Dermis microvascular lymphatic vessel endothelial cell (primary cell): ENCODE measurements around the gene DNAH17. TPM values are rescaled to one million over a fixed set of nuclear protein-coding genes. Genes with fewer than 3 reads are reported as not detected.
A peak's percentile ranks its signal among the peaks of the same experiment; 100 is the strongest.

Experiments used
- DNase-seq, 2 donors: peaks; one replicate each; pipeline versions ENCODE4 v3.0.0 to v3.0.0-alpha.2; 2010; ENCODE audit warnings: low read depth in 2 of 2
- total RNA-seq: library from RNA; depleted of rRNA; stranded (reverse); fragments of >200 nt; gene quantifications from 2 replicates; pipeline ENCODE4 v1.2.1, GENCODE V29; 2014

DNAH17 gene
- total RNA-seq, 1 donor from 2014 or later: under 0.01 TPM

DNA sequence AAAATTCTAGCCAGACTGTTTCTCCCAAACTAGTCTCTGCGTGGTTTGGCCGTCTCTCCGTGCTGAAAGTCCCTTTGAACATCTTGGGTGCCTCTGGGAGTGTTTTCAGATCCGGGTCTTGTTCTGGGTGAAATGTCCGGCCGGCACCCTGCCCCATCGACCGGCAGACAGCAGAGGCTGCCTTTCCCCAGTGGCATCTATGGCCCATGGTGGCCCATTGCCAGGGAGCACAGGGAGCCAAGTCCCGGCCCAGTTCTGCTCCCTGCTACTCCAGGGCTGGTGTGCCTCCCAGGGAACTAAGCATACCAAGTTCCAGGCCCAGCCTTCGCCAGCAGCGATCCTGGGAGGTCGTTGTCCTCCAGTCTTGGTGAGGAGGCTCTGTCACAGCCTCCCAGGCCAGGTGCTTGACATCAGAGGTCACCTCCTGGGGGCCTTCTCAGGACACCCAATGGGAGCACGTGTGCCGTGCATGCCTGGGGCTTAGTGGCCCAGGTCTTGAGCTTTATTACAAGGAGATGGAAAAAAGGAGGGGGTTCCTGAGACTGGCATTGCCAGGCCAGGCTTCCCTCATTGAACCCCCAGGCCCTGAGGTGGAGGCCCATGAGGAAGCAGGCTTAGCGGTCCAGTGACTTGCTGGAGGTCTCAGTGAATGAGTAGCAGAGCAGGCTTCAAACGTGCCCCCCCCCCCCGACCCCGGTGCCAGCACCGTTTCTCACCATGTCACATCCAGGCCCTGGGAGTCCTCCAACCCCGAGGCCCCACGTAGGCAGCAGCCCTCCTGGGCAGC is 144.8 kb downstream of the DNAH17 start:
- no peak for DNase-seq

DNA sequence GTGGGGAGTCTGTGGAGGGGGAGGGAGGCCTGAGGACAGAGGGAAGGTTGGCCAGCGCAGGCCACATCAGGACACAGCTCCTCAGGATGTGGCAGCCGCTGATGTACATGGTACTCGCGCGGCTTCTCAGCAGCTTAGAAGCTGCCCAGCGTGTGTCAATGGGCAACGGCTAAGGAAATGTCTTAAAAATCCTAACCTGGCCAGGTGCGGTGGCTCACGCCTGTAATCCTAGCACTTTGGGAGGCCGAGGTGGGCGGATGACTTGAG is 145.6 kb downstream of the DNAH17 start:
- DNase-seq: no peak

DNA sequence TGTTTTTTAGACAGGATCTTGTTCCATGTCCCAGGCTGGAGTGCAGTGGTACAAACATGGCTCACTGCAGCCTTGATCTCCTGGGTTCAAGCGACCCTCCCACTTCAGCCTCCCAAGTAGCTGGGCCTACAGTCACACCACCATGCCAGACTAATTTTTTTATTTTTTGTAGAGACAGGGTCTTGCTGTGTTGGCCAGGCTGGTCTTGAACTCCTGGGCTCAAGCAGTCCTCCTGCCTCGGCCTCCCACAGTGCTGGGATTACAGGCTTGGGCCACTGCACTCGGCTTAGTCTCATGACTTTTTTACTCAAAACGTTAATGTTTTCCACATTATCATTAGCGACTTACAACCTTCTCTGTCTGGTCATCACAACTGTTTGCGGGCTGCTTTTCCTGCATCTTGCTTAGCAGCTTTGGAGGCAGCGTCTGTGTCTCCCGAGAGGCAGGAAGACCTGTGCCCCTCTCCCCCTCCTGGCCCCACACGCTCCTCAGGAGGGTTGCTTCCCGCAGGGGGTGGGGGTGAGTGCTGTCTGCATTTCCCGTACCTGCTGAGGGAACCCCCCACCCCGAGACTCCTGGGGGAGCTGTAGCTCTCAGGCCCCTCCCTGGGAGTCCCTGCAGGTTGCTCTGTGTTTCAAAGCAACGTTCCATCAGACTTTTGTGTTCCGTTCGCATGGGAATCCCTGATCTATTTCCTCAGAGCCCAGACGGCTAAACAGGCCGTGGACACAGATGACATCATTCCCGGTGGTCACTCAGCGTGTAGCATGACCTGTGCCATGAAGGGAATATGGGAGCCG is 146.1 kb downstream of the DNAH17 start:
- peak in 1 of 2 donors; percentile 53 for DNase-seq

DNA sequence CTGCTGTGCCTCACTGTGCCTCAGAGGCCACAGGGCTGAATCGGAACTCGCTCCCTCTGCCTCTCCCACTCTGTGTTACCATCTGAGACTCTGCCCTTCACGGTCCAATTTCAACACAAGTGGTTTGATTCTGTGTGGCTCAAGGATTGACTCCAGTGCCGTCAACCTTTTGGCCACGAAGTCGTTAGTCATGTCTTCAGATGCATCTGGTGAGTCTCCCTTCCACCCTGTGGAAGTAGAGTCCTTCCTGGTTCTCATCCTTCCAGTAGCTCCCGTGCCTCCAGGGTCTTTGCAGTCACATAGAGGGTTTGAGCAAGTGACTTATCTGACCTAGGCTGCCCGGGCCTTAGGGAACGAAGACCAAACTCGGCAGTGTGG is 147.6 kb downstream of the DNAH17 start:
- DNase-seq: no peak

DNA sequence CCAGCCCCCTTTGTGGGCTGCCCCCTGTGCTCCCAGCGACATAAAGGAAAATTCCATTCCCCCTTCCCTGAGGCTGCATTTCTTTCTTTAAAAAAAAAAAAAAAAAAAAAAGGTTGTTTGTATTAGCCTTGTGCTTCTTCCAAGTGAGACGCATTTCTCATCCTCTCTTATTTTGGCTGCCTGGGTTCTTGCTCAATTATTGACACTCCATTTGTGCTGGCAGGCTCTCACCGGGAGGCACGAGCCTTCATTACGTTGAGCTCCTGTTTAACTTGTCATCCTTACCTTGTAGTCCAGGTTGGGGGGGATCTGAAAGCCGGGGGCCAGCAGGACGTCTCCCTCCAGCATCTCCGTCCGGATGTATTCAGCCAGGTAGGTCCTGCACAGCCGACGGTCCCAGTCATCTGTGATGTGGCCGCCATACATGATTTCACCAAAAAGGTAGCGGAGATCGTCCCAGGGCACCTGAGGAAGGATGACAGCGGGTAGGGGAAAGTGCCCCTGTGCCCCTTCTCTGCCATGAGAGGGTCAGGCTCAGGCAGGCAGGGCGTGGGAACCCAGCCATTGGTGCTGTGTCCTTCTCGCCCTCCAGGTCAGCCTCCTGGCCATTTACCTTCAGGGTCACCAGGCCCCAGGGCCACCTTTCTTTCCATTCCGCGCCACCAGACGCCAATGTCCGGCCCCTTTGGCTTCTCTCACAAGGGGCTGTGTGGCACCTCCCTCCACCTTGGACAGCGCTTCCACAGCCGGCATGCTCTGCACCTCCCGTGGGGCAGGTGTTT is 148.2 kb downstream of the DNAH17 start:
- no peak for DNase-seq

DNA sequence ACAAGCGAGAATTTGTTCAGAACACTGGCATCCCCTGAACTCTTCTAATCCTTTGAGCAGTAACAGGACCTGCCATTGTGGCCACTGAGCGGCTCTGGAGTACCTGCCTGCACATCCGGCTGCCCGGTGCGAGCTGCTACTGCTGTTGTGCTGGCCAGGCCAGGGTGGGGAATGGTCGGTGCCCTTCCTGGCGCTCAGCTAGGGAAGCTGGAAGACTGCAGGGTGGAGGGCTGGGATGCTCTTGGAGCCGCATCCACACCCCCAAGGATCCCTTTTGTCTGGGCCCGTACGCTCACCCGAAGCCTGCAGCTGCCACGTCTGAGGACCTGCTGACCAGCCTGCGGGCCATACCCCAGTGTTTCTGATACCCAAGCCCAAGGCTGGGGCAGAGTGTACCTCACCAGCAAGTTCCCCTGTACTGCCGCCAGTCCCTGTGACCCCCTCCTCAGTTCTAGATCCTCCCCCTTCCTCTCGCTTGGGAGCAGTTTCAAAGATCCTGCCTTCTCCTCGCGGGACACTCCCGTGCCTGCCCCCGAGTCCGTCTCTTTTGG is 149.1 kb downstream of the DNAH17 start:
- DNase-seq: no peak

DNA sequence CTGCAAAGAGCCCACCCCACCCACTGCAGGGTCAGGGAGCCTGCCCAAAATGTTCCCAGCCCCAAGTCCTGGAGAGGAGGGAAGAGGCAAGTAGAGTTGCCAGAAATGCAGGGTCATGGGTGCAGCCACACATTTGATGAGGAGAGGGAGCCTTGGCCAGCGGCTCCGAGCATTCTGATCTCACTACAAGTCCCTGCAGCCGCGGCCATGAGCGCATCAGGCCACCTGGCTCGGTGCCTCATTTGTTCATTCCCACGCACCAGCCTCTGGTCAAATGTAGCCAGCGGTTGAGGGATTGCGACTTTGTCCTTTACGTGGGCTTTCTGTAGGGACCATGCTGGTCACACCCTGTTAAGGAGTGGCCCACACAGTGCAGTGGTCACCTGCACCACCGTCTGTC is 150.1 kb downstream of the DNAH17 start:
- no peak for DNase-seq

DNA sequence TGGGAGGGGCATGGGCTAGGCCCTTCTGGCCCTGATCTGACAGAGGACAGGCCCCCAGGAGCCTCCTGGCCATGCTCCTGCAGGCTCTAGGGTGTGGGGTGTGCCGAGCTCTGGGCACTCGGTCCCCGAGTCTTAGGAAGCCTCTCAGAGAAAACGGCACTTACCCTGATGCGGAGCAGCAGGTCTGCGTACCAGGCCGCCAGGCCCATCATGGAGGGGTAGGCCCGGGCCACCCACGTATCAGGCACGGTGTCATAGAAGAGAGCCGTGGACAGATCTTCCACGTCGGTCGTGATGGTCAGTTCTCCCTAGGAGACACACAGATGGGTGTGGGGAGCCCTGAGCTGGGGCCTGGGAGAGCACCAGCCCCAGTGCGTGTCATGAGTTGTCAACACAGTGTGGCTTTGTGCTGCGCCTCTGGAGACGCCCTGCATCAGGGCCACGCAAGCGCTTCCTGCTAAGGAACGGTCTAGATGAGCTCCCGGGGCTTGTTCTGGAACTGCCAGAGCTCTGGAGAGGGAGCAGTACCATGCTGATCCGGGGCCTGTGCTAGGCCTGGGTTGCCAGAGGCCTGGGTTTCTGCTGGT is 150.8 kb downstream of the DNAH17 start:
- no peak for DNase-seq

DNA sequence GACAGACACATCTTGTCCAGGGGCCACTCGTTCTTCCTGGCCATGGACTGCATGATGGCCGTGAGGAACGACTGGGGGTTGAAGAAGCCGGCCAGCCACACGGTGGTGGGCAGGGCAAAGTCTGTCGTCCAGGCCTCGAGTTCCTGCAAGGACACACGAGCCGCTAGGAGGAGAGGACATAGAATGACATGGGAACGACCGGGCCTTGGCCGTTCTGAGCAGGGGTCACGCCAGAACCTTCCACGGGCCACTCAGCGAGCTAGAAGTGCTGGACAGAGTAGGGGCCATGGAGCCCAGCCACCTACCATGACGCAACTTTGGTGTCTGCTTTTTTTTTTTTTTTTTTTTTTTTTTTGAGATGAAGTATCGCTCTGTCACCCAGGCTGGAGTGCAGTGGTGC is 151.8 kb downstream of the DNAH17 start:
- no peak for DNase-seq

DNA sequence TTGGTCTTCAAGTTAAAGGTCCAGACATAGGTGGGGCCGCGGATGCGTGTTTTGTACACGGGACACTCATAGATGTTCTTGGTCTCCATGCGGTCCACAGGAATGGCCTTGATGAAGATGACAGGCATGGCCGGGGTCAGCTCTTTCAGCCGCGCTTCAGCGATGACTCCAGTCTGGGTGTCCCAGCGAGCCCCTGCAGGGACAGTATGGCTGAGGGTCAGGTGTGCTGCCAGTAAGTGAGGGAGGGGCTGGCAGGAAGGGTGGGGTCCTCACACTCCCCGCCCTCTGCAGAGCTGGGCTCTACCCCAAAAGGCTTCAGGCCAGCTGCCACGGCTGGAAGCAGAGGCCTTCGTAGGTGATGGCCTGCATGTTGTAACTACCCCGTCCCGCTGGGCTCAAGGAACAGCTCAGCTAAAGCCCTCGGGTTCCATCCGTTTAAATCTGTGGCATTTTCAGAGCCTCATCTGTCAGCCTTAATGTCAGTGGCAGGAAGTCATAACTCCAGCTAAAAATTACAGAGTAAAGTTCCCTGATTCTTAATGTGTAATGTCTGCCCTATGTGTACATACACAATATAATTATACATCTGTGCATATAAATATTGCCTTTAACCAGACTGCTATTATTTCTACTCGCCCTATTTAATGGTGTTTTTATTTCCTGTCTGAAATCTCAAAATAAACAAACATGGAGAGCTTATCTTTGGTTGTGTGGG is 153.1 kb downstream of the DNAH17 start:
- no peak for DNase-seq

DNA sequence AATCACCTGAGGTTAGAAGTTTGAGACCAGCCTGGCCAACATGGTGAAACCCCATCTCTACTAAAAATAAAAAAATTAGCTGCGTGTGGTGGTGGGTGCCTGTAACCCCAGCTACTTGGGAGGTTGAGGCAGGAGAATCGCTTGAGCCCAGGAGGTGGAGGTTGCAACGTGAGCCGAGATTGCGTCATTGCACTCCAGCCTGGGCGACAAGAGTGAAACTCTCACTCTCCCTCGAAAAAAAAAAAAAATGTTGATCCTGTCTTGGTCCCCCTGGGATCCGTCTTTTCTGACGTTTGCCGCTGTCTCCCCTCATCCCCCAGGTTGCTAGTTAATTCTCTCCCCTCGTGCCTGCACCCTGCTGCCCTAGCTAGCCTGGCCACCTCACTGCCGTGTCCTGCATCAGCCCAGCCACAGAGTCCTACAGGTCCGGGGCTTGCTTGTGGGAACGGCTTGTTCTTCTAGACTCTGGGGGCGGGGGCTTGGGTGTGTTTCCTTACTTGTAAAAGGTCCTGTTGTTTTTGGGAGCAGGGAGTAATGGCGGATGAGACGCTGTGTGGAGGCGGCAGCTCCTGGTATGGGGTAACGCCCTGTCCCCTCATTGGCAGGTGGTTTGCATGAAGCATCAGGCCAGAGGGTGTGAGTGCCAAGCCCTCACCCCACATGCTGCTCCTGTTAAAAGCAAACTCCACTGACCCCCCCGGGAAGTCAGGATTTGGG is 154.2 kb downstream of the DNAH17 start:
- no peak for DNase-seq

DNA sequence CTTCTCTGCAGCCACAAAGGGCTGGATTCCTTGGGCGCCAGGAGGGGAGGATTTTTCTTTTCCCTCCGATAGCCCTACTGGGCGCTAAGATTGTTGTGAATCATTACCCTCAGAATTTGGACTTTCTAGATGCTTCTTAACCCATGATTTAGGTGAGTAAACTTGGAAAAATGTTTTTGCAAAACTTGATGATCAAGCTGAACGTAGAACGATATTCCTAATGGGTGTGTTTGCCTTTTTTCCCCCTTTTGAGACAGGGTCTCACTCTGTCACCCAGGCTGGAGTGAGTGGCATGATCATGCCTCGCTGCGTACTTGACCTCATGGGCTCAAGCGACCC is 155.0 kb downstream of the DNAH17 start:
- no peak for DNase-seq

DNA sequence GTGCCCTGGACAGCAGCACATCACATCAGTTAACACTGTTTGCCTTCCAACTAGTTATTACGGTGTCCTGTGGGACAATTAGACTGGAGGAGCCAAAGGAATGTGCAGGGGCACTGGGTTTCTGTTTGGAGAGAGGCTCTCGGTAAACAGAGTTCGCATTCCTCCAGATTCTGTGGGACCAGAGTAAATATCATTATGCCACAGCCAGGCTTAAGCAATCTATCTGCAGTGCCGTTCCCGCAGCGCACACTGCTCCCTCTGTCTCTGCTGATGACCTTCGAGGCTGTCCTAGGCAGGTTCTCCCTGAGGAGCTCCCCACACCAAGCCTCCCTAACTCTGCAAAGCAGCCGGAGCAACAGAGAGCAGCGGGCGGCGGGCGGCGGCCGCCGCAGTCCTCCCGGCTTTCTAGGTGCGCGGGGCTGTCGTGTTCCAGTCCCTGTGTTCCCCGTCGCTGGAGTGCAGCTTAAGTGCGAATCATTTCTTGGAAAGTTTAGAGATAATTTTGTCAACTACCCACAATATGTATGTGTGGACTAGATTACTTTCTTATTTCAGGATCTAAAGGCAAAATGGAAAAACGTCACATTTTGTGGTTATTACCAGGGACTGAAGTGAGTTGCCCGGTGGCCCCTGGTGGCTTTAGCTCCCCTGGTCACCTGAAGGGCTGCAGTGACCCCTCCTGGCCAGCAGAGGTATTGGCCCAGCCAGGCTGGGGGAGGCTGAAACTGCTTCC is 155.5 kb downstream of the DNAH17 start:
- DNase-seq: peak; percentile 60 to 81

DNA sequence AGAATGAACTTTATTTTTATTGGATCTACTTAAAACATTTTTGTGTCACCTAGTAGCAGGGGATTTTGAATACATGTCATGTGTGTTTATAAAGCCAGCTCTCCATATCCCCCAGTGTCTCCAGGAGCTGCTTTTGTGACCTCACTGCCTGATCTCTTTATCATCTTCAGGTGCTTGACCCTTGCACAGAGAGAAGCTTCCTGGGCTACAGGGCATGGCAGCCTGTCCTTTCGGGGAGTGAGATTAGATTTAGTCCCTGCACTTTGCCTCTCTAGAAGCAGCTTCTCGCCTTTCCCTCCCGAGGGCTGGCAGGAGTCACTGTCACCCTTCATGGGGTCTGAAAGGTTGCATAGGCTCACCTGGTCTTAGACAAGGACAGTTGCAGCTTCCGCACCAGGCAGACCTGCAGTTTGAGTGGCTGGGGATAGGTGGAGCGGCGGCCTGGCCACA is 156.1 kb downstream of the DNAH17 start:
- no peak for DNase-seq

DNA sequence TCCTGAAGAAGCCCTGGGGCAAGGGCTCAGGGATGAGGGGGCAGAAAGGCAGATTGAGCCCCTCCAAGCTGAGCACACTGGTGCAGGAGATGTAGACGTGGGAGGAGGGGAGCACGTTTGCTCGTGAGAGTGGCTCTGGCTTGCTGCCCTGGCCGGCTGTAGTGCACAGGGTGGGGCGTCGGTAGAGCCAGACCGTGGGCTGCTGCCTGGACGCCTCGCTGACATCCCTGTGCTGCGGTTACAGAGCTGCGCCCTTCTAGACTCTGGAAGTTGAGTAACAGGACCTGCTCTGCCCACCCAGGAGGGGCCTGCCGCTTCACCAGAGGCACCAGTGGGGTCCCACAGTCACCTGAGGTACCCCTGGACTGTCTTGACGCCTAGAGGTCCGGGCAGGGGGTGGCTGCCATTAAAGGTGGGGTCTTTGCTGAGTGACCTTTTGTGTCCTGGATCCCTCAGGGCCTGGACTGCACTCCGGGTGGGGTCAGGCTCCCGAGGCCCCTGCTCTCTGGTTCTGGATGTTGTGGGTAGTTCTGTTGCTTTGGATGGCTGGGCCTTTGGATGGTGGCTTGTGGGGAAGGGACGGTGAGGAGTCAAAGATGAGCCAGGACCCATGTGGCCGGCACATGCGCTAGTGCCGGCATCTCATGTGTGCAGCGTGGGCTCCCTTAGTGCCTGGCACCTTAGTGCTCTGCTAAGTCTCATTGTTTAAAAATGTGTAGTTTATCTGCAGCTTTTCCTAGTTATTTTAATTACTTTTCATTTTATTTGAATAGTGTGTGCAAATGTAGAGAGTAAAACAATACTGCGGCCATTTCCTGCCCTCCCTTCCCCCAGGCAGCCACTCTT is 157.0 kb downstream of the DNAH17 start:
- DNase-seq: no peak

DNA sequence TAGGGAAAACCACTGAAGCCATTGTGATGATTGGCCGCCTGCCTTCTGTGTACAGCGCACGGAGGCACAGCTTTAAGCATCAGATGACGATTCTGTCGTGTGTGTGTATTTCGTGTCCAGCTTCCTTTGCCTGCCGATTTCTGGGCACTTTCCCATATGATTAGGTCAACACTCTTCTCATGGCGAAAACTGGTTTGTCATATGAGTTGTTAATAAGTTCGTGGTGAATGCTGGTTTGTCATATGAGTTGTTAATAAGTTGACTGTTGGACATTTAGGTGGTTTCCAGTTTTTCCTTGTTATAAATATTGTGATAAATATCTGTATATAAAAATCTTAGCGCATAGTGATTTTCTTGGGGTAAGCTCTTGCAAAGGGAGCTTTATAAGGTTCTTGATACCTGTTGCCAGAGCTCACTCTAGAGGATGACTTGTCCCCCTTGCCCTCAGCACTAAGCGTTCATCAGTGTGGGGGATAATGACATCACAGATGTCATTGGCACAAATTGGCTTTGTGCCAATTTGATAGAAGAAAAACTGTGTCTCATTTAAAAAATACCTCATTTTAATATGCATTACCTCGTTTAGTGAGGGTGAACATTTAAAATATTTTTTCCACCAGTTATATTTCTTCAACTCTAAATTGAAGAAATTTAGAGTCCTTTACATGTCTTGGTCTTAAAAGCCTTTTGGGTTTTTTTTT is 158.7 kb downstream of the DNAH17 start:
- no peak for DNase-seq

DNA sequence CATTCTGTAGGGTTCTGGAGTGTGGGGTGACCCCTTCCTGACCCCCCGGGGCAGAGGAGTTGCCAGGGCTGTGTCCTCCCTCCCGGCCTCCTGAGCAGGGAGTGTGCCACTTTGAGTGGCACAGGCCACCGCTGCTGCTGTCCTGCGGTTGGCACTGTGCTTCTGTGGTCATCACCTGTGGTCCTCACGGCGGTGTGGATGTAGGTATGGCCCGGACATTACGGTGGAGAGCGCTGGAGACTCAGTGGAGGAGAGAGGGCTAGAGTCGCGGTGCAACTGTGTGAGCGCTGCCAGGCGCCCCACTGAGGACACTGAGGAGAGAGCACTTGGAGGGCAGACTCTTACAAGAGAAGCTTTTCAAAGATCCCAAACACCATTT is 159.7 kb downstream of the DNAH17 start:
- DNase-seq: no peak

DNA sequence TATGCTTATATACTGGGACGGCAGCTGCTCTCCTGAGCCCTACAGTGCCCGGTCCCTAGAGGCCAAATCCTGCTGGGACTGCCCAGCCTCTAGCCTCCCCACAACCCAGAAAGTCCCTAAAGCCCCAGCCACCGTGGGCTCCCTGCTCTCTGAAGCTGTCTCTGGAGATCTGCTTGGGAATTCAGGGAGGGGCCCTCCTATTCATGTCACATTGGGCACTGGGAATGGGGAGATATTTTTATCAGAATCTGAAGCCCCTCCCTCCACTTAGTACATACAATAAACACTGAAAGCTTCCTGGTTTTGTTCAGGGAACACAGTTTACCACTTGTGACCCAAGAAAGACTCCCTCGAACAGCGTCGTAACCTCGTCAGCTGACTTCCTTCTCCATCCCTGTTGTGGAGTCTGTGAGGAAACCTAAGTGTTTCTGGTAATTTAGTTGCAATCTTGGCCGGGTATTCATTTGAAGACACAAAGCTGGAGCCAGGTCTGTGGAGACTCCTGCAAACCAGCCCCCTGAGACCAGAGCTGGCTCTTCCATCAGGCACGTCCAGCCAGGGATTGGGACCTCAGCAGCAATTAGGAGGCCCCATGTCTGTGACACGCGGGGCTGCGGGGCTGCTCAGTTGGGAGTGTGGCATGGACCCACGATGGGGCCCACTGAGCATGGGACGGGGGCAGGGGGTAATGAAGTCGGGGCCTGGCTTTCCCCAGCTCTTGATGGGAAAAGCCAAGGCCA is 160.2 kb downstream of the DNAH17 start:
- DNase-seq: peak in 1 of 2 donors; percentile 86
